Fibroblast of pulmonary artery (primary cell): ENCODE measurements around the gene IL31RA.

Source experiments
- DNase-seq: peaks from one replicate; pipeline ENCODE4 v3.0.0-alpha.2; 2010; ENCODE audit warnings: low read depth
- H3K4me3 ChIP-seq: replicated peaks from 2 replicates; pipeline ENCODE4 v1.5.1; 2011; ENCODE audit warnings: low read depth, mild to moderate bottlenecking, control low read depth, low read length, moderate library complexity
- TF ChIP-seq, protein P1 (sequence below): IDR thresholded peaks from 2 replicates; pipeline ENCODE4 v1.5.1; 2011; ENCODE audit warnings: mild to moderate bottlenecking, control low read depth, low read length, inconsistent platforms; ENCODE audit errors: missing control alignments

Gene IL31RA

DNA sequence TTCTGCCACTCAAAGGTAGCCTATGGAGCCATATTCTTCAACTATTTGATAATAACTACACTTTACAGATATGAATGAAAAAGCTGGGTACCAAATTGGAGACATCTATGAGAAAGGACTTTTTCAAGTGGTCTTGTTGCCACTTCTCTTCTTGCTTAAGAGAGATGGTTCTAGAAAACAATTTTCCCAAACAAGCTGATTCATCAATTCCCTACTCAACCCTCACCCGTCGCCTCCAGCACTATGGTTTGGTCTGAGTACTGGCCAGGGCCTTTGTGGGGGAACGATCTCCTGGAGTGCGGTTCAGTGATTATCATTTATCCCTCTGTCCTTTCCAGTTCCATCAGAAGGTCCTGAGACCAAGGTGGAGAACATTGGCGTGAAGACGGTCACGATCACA is 56.8 kb downstream of the IL31RA start:
- TF ChIP-seq, protein P1, sequence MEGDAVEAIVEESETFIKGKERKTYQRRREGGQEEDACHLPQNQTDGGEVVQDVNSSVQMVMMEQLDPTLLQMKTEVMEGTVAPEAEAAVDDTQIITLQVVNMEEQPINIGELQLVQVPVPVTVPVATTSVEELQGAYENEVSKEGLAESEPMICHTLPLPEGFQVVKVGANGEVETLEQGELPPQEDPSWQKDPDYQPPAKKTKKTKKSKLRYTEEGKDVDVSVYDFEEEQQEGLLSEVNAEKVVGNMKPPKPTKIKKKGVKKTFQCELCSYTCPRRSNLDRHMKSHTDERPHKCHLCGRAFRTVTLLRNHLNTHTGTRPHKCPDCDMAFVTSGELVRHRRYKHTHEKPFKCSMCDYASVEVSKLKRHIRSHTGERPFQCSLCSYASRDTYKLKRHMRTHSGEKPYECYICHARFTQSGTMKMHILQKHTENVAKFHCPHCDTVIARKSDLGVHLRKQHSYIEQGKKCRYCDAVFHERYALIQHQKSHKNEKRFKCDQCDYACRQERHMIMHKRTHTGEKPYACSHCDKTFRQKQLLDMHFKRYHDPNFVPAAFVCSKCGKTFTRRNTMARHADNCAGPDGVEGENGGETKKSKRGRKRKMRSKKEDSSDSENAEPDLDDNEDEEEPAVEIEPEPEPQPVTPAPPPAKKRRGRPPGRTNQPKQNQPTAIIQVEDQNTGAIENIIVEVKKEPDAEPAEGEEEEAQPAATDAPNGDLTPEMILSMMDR: no peak
- no peak overlapping the region for H3K4me3 ChIP-seq

DNA sequence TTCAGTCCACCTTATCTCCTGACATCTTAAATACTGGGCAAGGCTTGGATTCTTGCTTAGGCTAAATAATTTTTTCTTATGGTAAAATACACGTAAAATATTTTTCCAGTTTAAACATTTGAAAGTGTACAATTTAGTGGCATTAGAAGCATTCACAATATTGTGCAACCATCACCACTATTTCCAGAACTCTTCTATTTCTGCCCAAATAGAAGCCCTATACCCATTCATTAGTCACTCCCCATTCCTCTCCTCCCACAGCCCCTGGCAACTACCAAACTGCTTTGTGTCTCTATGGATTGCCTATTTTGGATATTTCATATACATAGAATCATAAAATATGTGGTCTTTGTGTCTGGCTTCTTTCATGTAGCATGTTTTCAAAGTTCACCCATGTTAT is 57.6 kb downstream of the IL31RA start:
- no peak overlapping the region for H3K4me3 ChIP-seq
- TF ChIP-seq, protein P1: no peak
- DNase-seq: peak; percentile 11

More for the DNA sequence above, 56.8 kb downstream of the IL31RA start:
- no peak for DNase-seq

DNA sequence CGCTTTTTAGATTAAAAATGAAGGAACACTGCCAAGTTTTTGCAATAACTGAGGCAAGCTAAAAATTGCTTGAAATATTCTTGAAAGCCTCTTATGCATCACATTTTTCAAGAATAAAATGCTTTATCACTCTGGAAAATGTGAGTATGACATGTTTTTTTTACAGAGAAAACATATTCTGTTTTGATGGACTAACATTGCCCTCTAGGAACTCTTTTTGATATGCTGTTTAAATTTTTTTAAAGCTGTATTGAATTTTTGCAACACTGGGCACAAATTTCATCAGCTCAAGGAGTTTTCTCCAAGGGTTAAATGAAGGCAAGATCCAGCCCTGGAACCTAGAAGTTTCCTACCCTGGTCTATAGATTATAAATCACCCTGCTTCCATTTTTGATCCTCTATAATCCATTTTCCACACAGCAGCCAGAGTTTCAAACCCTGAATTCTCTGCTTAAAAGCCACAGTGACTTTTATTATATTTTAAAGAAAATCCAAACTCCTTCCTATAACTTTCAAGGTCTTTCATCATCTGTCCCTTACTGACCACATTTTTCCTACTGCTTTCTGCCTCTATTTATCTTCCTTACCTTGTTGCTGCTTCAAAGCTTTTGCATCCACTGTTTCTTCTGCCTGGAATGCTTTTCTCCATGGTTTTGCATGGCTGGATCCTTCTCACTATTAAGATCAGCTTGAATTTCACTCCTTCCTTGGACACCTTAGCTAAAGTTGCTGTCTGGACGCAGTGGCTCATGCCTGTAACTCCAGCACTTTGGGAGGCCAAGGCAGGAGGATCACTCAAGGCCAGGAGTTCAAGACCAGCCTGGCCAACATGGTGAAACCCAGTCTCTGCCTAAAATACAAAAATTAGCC is 60.9 kb downstream of the IL31RA start:
- no peak overlapping the region for H3K4me3 ChIP-seq
- peak; percentile 56 for DNase-seq
- TF ChIP-seq, protein P1: no peak

DNA sequence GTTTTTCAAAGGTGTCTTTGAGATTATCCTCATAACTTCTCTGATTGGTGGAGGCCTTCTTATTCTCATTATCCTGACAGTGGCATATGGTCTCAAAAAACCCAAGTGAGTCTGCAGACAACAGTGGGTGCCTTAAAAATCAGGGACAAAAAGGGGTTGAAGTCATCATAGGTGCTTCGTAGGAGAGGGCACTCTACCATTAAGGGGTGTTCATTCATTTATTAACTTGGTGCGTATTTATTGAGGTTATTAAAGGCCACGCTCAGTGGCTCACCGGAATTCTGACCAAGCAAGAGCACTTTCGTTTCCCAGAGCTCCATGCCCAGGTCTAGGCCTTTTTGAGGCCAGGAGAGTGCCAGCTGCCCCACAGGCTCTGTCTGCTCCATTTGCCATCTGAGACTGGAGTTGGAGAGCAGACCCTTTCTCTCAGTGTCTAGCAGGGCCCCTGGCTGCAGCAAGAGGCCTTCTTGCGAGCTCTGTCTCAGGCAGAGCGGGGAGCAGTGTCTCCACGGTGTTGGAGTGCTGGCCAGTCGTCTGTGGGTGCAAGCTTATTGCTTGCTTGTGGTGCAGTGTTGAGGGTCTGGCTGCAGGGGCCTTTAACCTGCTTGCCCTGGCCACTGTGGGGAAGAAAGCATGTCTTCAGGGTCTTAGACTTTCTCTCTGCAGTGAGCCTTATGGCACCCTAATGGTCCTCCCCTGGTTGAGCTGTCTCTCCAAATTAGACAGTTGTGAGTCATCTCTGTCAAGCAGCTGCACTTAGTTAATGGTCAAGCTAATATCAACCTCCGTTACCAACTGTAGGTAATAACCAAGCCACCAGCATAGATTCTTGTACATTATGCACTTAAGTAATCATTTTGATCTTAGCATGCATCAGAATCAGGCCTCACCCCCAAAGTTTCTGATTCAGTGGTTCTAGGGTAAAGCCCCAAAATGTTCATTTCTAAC is 62.6 kb downstream of the IL31RA start:
- TF ChIP-seq, protein P1: no peak
- no peak for DNase-seq
- no peak overlapping the region for H3K4me3 ChIP-seq

DNA sequence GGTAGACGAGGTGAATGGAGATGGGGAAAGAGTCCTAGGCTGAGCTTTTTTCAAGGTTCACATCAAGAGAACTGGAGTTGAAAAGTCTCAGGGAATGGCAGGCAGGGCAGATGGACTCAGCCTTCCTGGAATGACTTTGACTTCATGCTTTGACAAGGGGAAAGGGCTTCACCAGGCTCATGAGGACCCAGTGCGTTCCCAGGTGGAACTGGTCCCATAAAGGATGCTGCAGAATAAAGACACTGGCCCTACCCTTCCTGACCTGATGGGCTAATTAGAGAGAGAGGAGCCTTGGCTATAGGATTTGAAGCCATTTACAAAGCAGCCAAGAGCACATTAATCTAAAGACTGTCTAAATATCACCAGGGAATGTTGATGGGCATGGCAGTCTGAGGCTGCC is 63.8 kb downstream of the IL31RA start:
- TF ChIP-seq, protein P1: no peak
- no peak for DNase-seq
- no peak overlapping the region for H3K4me3 ChIP-seq

DNA sequence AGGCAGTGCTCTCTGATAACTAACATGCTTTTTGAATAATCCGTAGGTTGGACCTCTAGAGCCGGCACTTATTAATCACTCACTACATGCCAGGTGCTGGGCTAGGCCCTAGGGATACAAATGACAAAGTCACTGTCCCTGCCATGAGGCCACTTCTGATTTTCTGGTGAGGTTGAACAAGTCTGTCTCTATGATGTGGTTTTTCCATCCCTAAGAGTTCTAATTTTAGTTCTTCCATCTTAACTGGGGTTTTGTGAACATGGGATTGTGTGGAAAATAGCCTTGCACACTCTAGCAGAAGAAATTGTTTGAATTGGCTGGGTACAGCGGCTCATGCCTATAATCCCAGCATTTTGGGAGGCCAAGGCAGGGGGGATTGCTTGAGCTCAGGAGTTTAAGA is 64.6 kb downstream of the IL31RA start:
- DNase-seq: no peak
- TF ChIP-seq, protein P1: no peak
- H3K4me3 ChIP-seq: no peak overlapping the region
